Loucy (cell line): ENCODE data around the gene KIF13A.

Experiments
- H2AFZ ChIP-seq: fragments of 200-600 bp; sonication (generic); 2 replicates; pipeline ENCODE4 v1.6.0; 2016; ENCODE audit warnings: antibody characterized with exemption, mild to moderate bottlenecking, low read length, moderate library complexity
- H3F3A ChIP-seq: fragments of 200-600 bp; 2 replicates; pipeline ENCODE4 v1.6.0; 2016; ENCODE audit warnings: antibody characterized with exemption, low read depth, mild to moderate bottlenecking
- H3K27me3 ChIP-seq: fragments of 200-600 bp; sonication (generic); 2 replicates; pipeline ENCODE4 v1.6.1; 2014; ENCODE audit warnings: low read length, mild to moderate bottlenecking; ENCODE audit not compliant: insufficient read depth, poor library complexity, severe bottlenecking
- H3K36me3 ChIP-seq: fragments of 200-600 bp; sonication (generic); 2 replicates; pipeline ENCODE4 v1.6.1; 2016; ENCODE audit warnings: low read length; ENCODE audit not compliant: insufficient read depth
- H3K4me1 ChIP-seq: fragments of 200-600 bp; sonication (generic); 2 replicates; pipeline ENCODE4 v1.5.1; 2014; ENCODE audit warnings: low read length, mild to moderate bottlenecking; ENCODE audit not compliant: insufficient read depth, poor library complexity, severe bottlenecking
- H3K4me2 ChIP-seq: fragments of 200-600 bp; sonication (generic); 2 replicates; pipeline ENCODE4 v1.6.0; 2014; ENCODE audit warnings: antibody characterized with exemption, low read length, low read depth, mild to moderate bottlenecking; ENCODE audit not compliant: poor library complexity, severe bottlenecking
- H3K4me3 ChIP-seq: fragments of 200-600 bp; sonication (generic); 2 replicates; pipeline ENCODE4 v1.5.1; 2014; ENCODE audit warnings: low read length, mild to moderate bottlenecking, mixed read lengths; ENCODE audit not compliant: poor library complexity, severe bottlenecking
- H3K79me2 ChIP-seq: fragments of 200-600 bp; sonication (generic); 2 replicates; pipeline ENCODE4 v1.6.1; 2014; ENCODE audit warnings: low read length; ENCODE audit not compliant: insufficient read depth
- H3K9ac ChIP-seq: fragments of 200-600 bp; sonication (generic); 2 replicates; pipeline ENCODE4 v1.6.0; 2014; ENCODE audit warnings: mild to moderate bottlenecking, low read depth, low read length, moderate library complexity; ENCODE audit not compliant: poor library complexity, severe bottlenecking
- H3K9me2 ChIP-seq: fragments of 200-600 bp; sonication (generic); replicated peaks from 2 replicates; pipeline ENCODE4 v1.6.1; 2016; ENCODE audit warnings: low read depth, low read length, mixed read lengths
- H3K9me3 ChIP-seq: fragments of 200-600 bp; sonication (generic); 2 replicates; pipeline ENCODE4 v1.6.1; 2014; ENCODE audit warnings: mild to moderate bottlenecking, antibody characterized with exemption, low read length, low read depth; ENCODE audit not compliant: insufficient read depth
- H4K20me1 ChIP-seq: fragments of 200-600 bp; sonication (generic); 2 replicates; pipeline ENCODE4 v1.6.0; 2014; ENCODE audit warnings: antibody characterized with exemption, low read length, mild to moderate bottlenecking; ENCODE audit not compliant: insufficient read depth, poor library complexity, severe bottlenecking
- CTCF ChIP-seq: fragments of 200-600 bp; sonication (generic); conservative IDR thresholded peaks from 2 replicates; pipeline ENCODE4 v1.5.1; 2014; ENCODE audit warnings: mild to moderate bottlenecking, antibody characterized with exemption, low read length
- EZH2phosphoT487 ChIP-seq: fragments of 200-600 bp; IDR thresholded peaks from 2 replicates; pipeline ENCODE4 v1.6.1; 2018; ENCODE audit warnings: antibody characterized with exemption, mild to moderate bottlenecking, moderate library complexity, borderline replicate concordance

The KIF13A gene

DNA sequence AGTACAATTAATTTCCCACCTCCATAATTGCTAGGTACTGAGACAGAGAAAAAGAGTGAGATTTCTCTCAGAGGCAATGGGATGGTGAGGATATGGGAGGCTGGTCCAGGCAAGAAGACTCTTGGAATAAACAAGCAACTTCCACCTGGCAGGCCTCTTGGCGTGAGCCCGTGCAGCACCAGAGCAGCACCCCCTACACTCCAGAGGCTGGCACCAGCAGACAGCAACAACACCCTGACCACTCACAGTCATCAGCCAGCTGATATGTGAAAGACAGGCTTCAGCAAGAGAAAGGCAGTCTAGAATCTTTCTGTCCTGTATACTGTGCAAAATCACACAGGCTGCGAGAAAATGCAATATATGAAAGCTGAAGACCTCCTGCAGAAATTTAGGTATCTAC, 59.7 kb downstream of the KIF13A start:
- H3F3A ChIP-seq, result no peaks in the 10 kb centered on the region
- H3K9me3 ChIP-seq, result no peaks in the 10 kb centered on the region
- no peaks in the 10 kb centered on the region for H3K9me2 ChIP-seq
- H4K20me1 ChIP-seq, result no peaks in the 10 kb centered on the region
- H3K9ac ChIP-seq, result no peak overlapping the region
- no peaks in the 10 kb centered on the region for H3K4me1 ChIP-seq
- H3K4me3 ChIP-seq, result no peak overlapping the region
- H3K4me2 ChIP-seq, result no peak overlapping the region
- H3K36me3 ChIP-seq, result no peaks in the 10 kb centered on the region
- no peaks in the 10 kb centered on the region for H3K79me2 ChIP-seq
- H2AFZ ChIP-seq, result no peak overlapping the region
- TF ChIP-seq CTCF (no peak), EZH2phosphoT487 (no peak)
- H3K27me3 ChIP-seq, result no peaks in the 10 kb centered on the region

DNA sequence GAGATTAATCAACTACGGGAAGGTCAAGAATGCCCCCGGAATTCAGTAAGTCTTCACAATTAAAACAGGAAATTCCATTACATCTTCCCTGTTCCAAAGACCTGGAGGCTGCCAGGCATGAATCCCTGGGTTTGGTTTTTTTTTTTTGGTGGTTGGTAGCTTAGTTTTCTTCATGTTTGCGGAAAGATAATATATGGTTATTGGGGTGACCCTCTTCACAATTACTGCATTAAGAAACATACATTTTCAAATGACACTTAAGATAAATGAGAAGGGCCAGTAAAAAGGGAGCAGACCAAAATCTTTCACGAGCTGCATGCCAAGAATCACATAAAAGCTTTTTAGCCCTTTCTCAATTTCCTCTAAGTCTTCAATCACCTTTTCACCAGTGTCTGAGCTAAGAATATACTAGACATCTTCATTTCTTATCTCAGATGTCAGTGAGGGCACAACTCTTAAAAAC, 64.0 kb downstream of the KIF13A start:
- no peak overlapping the region for H3K4me3 ChIP-seq
- H3K79me2 ChIP-seq, result no peaks in the 10 kb centered on the region
- no peak for TF ChIP-seq CTCF
- TF ChIP-seq EZH2phosphoT487, result no peak
- no peaks in the 10 kb centered on the region for H3K36me3 ChIP-seq
- no peaks in the 10 kb centered on the region for H3K27me3 ChIP-seq
- no peaks in the 10 kb centered on the region for H3F3A ChIP-seq
- no peaks in the 10 kb centered on the region for H3K4me1 ChIP-seq
- no peak overlapping the region for H3K4me2 ChIP-seq
- no peak overlapping the region for H2AFZ ChIP-seq
- no peaks in the 10 kb centered on the region for H3K9me2 ChIP-seq
- no peaks in the 10 kb centered on the region for H3K9me3 ChIP-seq
- no peaks in the 10 kb centered on the region for H4K20me1 ChIP-seq
- no peak overlapping the region for H3K9ac ChIP-seq

DNA sequence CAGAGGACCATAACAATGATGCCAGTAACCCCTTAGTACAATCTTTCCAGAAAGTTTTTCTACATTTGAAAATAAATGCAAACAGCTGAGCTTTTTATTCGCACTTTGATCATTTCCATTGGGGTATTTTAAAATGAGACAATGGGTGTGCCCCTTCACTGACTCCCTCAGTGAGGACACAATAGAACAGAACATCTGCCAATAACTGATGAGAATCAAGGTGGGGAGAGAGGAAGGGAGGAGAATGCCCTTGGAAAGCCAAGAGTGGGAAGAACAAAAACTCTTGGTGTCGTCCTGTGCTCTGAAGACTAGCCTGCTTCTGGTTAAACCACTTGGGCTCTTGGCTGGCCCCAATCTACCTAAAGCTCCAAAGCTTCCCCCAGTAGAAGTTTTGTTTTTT, 66.0 kb downstream of the KIF13A start:
- Histone ChIP-seq H3K79me2 (no peaks in the 10 kb centered on the region), H3K4me3 (no peak overlapping the region), H3F3A (no peaks in the 10 kb centered on the region), H3K4me2 (no peak overlapping the region), H2AFZ (no peak overlapping the region), H3K36me3 (no peaks in the 10 kb centered on the region), H3K9ac (no peak overlapping the region), H3K27me3 (no peaks in the 10 kb centered on the region), H3K9me2 (no peaks in the 10 kb centered on the region), H3K4me1 (no peaks in the 10 kb centered on the region), H3K9me3 (no peaks in the 10 kb centered on the region), H4K20me1 (no peaks in the 10 kb centered on the region)
- TF ChIP-seq CTCF, result no peak
- no peak for TF ChIP-seq EZH2phosphoT487
